Stimulated activated CD4-positive, alpha-beta T cell treated with anti-CD3 and anti-CD28 coated beads, Interleukin-12 subunit alpha, Interleukin-12 subunit beta, amount 100 ng/mL, for 48 hours (primary cell): Measurements from ENCODE around the gene RNF11.

ENCODE experiments used
- DNase-seq, 3 donors: peaks; one replicate each; pipeline ENCODE4 v3.0.0-alpha.2; 2020; ENCODE audit warnings: low read depth in 2 of 3, low spot score in 1 of 3

The RNF11 gene

GRCh38 chr1:51263147-51263877 is 27.2 kb downstream of the RNF11 start:
- no peak for DNase-seq

- DNase-seq = no peak
Observed at GRCh38 chr1:51264451-51264850, 28.4 kb downstream of the RNF11 start.

DNA sequence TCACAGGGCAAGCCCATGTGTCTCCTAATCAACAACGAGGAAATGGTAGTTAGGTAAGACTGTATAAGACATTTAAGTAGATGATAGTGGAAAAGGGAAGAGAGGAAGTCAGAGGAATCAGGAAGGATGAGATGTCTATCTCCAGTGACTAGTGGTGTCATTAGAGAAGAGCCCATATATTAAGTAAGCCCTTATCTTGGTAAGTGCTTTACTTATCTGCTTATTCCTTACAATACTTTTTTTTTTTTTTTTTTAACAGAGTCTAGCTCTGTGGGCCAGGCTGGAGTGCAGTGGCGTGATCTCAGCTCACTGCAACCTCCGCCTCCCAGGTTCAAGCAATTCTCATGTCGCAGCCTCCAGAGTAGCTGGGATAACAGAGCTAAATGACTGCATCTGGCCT is 29.5 kb downstream of the RNF11 start:
- DNase-seq = no peak

- no peak for DNase-seq
Observed at GRCh38 chr1:51266181-51266580, 30.1 kb downstream of the RNF11 start.

DNA sequence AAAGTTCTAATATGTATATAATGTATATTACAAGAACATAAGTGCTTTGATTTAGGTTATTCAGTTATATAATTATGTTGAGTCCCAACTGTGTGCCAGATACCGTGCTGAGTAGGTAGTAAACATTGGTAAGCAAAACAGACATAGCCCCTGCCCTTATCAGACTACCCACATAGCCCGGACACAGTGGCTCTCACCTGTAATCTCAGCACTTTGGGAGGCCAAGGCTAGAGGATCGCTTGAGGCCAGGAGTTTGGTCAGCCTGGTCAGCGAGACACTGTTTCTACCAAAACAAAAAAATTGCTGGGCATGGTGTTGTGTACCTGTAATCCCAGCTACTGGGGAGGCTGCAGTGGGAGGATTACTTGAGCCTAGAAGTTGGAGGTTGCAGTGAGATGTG is 30.7 kb downstream of the RNF11 start:
- no peak for DNase-seq

DNA sequence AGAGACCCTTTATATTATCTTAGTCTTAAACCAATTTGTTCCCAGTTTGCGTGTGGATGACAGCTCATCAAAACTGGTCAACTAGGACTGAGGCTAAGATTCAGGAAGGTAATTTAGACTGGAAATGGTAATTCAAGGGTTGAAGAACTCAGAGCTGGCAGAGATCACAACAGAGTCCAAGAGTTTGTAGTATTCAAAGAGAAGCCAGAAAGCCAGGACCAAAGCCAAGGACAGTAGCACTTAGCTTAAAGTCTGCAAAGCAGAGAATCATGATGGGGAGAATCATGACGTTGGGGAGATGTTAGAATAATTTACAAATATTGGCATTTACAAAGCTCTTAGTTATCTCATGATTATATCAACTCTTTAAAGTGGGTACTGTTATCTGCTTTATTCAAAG is 32.6 kb downstream of the RNF11 start:
- no peak for DNase-seq

GRCh38 chr1:51270751-51271150 is 34.7 kb downstream of the RNF11 start:
- DNase-seq = no peak

DNA sequence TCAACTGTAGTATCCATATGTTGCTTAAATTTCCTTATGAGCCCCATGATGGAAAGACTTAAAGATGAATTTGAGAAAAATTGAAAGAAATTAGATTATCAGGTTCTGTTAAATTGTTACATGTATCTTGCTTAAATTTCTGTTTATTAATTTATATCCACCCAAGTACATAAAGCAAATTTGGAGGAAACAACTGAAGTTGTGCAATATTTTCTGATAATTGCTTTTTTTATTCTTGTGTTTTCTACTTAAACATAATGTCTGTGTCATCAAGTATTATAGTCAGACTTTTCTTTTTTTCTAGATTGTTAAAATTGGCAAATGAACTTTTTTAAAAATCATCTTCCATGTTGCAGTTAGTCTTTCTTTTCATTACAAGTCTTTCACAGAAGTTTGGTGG is 36.8 kb downstream of the RNF11 start:
- no peak for DNase-seq

DNA sequence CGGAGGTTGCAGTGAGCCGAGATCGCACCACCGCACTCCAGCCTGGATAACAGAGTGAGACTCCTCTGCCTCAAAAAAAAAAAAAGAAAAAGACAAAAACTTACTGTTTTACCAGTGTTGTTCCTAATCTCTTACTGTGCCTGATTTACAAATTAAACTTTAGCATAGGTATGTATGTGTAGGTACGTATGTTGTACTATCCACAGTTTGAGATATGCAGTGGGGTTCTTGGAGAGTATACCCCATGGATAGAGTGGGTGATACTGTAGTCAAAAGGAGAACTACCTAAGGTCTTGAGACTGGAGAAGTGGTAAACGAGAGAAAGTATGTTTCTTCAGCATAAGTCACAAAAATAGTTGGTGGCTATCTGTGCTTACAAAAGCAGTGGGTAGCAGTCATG is 38.6 kb downstream of the RNF11 start:
- no peak for DNase-seq

GRCh38 chr1:51276286-51276685 is 40.2 kb downstream of the RNF11 start:
- no peak for DNase-seq

GRCh38 chr1:51280321-51280978 is 44.4 kb downstream of the RNF11 start:
- no peak for DNase-seq

- DNase-seq = no peak
Observed at GRCh38 chr1:51281807-51282206, 45.7 kb downstream of the RNF11 start.

GRCh38 chr1:51282605-51283004 is 46.5 kb downstream of the RNF11 start:
- DNase-seq = no peak

DNA sequence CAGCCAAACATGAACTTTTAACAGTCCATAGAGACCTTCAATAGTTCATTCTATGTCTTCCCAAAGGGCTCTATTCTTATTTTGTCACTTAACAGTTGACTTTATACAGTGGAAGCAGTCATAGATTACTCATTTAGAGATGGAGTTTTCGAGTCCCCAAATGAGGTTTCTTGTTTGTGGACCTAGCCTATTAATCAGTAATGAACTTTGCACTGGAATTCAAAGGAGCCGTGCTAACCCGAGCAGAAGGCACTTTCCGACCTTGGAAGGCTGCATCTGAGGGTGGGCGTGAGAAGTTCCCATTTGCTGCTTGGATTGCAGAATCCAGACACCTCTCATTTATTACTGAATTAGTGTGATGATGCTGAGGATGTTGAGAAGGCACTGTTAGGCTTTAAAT is 47.9 kb downstream of the RNF11 start:
- no peak for DNase-seq

DNA sequence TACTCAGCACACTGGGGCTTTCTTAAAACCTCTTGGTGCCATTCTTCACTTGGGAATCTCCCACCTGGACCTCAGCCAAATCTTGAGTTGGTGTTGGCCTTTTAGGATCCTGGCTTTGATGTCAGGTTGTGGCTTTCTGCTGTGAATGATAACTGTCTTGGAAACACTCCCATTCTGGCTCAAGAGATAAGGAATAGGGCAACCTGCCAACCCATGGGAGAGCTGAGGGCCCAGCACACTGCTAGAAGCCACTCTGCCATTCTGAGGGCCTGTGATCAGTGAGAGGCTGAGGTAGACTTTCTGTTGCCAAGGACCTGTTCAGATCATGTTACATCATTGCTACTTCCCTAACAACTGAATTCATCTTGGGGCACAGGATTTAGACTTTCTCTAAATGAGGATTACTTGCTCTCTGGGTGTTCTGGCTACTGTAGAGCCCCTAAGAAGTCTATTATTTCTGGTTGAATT is 48.4 kb downstream of the RNF11 start:
- no peak for DNase-seq

GRCh38 chr1:51285055-51285454 is 49.0 kb downstream of the RNF11 start:
- no peak for DNase-seq

DNA sequence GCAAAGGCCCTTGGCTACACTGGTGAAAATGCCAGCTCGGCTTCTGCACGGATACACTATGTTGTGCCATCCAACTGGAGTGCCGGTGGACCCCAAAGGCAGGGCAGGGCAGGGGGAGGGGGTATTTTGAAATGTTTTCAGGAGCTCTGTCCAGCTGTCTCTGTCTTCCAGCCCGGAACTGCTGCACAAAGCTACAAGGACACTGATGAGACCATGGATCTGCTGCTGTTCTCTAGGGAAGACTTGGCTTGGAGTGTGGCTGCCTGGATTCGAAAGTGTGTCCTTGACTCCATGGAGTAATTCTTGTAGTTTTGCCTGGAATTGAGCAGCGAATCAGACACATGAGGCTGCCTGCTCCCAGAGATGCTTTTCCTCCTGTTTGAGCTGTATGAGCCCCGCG is 51.9 kb downstream of the RNF11 start:
- no peak for DNase-seq

GRCh38 chr1:51288578-51288977 is 52.5 kb downstream of the RNF11 start:
- no peak for DNase-seq

- DNase-seq = no peak
Observed at GRCh38 chr1:51289676-51290488, 53.8 kb downstream of the RNF11 start.

DNA sequence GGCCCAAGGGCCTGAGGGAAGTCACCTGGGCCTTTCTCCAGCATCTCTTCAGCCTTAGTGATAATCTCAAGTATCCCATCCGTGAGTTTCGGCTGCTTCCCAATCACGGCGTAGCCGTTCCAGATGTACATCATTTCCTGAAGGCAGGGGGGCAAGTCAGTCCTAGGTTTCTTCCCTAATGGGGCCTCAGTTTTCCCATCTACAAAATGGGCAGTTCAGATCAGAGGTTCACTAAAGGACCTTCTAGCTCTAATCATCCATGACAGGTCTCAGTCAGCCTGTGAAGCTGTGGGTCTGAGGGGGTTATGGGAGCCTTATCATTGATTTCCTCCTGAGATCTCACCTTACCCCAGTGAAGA is 54.4 kb downstream of the RNF11 start:
- DNase-seq = no peak

DNA sequence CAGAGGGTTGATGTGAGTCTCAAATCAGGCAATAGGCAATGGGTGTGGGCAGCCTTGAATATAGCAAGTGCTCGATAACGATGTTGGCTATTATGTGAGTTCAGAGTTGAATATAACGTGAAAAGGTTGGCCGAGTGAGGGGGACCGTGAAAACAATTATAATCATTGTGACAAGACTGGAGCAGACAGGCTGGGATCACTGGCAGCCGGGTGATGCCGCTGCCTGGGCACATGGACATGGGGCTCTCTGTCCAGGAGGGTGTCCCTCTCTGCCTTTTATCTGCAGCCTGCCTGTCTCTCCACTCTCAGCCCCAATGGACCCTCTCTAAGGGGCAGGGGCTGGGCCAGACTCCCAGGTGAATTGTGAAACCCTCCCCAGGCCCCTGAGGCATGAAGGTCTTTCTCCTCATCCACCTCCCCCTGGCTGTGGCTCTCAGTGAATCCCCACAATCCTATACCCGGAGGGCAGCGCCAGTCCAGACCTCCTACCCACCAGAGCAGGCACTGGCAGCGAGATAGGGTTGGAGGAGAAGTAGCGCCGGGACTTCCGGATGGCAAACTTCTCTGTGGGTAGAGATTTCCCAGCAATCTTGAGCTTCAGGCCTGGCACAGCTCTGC is 57.9 kb downstream of the RNF11 start:
- no peak for DNase-seq
